OCI-M1 (cell line): ENCODE results near the gene CAMKMT.
"Not testable (repeated sequence)": the region's sequence is repeated elsewhere in the genome, so short reads cannot be mapped to it uniquely, and the experiment has no call there.

ENCODE experiments used
- DNase-seq: peaks from one replicate; lab custom pipeline; 2025; lab: John Stamatoyannopoulos, UW

The CAMKMT gene

GRCh38 chr2:44505664-44506063, 143.9 kb downstream of the CAMKMT start:
- not testable (repeated sequence) for DNase-seq

DNA sequence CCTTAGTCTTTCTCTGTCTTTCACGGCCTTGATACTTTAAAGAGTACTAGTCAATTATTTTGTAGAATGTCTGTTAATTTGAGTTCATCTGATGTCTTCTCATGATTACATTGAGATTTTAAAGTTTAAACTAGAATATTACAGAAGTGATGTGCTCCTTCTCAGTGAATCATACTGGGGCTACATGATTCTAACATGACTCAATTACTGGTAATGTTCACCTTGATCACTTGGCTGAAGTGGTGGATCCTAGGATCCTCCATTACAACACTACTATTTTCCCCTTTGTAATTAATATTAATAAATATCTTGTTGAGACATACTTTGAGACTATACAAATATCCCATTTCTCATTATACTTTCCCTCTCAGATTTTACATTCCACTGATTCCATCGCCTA, 148.5 kb downstream of the CAMKMT start:
- no peak for DNase-seq

GRCh38 chr2:44515416-44515815, 153.7 kb downstream of the CAMKMT start:
- no peak for DNase-seq

- DNase-seq, result no peak
Measured at GRCh38 chr2:44519026-44519425, 157.3 kb downstream of the CAMKMT start.

DNA sequence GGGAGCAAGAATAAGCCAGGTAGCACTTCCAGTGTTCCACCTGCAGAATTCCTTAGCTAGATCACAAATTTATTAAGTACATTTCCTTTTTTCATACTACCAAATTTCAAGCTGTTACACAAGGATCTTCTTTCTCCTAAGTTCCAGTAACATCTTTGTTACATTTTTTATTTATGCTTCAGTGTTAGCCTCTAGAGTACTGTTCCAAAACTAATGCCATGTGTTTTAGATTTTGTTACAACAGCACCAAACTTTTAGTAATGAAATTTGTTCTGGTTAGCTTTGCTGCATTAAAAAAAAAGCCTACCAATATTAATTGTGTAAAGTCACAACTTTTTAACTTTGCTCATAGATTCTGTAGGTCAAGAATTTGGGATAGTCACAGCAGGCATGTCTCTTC, 161.1 kb downstream of the CAMKMT start:
- DNase-seq, result no peak

DNA sequence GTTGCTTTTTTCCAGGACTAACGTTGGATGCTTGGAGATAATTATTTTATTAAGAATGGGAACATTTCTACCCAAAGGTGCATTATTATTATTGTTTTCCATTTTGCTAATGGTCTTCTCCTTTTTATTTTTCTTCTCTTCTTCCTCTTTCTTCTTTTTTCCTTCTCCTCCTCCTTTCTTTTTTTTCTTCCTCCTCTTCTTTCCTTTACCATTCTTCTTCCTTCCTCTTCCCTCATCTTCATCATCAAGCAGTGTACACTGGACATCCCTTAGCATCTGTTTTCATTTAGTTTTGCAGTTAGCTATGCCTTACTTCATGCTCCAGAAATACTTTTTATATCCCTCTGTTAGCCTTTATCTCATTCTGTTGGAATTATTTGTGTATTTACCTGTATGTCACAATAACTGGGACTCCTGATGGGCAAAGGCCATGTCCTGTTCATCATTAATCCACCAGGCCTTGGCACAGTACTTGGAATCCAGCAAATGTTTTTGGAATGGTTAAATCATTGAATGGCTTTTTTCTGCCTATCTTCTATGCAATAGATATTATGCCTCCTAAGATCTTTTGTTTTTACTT, 162.7 kb downstream of the CAMKMT start:
- DNase-seq, result no peak

- DNase-seq, result no peak
Measured at GRCh38 chr2:44526352-44526751, 164.6 kb downstream of the CAMKMT start.

DNA sequence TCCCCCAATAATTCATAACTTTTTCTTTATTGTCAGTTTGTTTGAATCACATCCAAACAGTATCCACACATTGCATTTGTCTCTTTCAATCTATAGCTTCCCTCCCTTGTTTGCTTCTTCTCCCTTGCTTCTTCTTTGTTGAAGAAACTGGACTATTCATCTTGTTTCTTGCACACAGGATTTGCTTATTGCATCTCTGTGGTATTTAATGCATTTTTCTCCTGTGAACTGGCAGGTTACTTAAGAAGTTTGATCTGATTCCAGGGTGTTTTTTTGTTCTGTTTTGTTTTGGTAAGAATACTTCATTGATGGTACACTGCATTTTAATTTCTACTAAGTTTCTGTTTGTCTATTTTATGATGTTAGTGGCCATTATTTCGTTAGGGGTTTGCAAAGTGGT, 166.8 kb downstream of the CAMKMT start:
- DNase-seq, result no peak

GRCh38 chr2:44529448-44529847, 167.7 kb downstream of the CAMKMT start:
- no peak for DNase-seq

DNA sequence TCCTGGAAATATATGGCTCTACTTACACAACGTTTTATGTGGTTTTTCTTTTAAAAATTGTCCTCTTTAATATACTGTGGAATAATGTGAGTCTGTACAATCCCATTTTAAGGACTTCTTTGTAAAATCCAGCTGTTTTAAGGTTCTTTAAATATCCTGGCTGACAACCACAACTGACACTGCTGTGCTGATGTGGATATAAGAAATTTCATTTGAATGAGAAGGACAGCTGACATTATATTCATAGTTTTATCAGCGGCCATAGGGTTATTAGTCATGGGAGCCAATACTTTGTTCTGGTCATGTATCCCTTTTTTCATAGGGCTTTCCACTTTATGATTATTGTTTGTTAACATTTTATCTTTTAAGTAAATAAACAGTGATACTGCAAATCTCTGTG, 169.5 kb downstream of the CAMKMT start:
- no peak for DNase-seq

DNA sequence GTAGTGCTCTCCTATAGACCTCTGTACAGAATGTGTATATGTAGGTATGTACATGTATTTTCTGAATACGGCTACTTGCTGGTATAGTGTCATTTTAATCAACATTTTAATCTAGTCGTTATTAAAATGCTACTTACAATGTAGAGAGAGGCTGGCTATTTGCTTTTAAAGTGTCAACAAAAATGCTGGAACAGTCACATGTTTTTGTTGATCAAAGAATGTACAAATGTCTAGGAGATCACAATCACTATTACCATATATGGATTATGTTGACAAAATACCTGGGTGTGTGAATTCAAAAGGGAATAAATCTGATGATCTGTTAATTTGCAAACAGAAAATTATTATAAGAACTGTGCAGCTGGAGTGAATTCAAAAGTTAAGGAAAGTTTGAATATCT, 170.3 kb downstream of the CAMKMT start:
- DNase-seq, result no peak

DNA sequence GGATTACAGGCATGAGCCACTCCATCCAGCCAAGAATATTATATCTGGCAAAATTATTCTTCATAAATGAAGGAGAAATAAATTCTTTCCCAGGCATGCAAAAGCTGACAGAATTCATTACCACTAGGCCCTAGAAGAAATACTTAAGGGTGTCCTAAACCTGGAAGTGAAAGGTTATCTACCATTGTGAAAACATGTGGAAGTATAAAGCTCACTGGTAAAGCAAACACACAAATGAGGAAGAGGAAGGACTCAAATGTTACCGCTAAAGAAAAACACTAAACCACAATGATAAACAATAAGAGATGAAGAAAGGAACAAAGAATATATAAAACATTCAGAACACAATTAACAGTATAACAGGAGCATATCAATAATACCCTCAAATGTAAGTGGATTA, 171.8 kb downstream of the CAMKMT start:
- peak; percentile 64 for DNase-seq

DNA sequence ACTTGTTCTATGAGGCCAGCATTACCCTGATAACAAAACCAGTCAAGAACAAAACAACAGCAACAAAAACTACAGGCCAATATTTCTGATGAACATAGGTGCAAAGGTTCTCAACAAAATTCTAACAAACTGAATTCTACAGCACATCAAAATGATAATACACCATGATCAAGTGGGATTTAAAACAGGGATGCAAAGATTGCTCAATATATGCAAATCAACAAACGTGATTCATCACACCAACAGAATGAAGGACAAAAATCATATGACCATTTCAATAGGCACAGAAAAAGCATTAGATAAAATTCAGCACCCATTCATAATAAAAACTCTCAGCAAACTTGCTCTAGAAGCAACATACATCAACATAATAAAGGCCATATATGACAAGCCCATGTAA, 173.6 kb downstream of the CAMKMT start:
- DNase-seq, result no peak

GRCh38 chr2:44537264-44537663, 175.5 kb downstream of the CAMKMT start:
- DNase-seq, result no peak

DNA sequence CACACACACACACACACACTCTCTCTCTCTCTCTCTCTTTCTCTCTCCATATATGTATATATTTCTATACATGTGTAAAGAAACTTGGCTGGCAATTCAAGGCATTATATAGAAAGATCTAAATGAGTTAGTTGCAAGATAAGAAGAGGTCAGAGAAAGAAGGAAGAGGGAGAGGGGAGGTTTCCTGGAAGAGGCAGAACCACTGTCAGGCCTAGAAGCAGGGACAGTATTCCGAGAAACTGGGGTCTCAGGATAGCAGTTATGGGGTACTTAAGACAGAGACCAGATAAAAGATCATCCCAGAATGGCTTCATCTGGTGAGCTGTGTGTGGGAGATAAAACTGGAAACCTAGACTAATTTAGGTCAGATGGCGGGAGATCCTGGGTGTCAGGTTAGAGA, 180.8 kb downstream of the CAMKMT start:
- peak; percentile 91 for DNase-seq

- peak; percentile 51 for DNase-seq
Measured at GRCh38 chr2:44543773-44544725, 182.3 kb downstream of the CAMKMT start.

DNA sequence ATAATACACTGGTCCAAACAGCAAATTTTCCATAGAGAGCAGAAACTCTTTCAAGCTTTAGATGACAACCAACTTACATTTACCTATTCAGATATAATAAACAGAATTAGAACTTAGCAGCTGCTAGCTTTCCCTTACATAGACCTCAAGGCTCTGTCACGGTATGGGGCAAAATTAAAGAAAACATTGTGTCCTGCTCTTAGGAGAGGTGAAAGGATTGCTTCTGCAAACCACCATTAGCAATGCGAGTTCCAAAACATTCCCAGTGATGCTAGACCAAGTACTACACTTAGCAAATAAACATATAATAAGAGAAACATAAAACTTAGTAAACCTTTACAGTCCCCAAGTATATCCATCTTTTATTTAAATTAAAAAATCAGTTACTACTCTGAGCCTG, 183.3 kb downstream of the CAMKMT start:
- peak; percentile 56 for DNase-seq

GRCh38 chr2:44546459-44547127, 184.8 kb downstream of the CAMKMT start:
- DNase-seq, result no peak

GRCh38 chr2:44547718-44548117, 186.0 kb downstream of the CAMKMT start:
- DNase-seq, result peak; percentile 84

- peak; percentile 42 for DNase-seq
Measured at GRCh38 chr2:44548221-44549098, 186.7 kb downstream of the CAMKMT start.

DNA sequence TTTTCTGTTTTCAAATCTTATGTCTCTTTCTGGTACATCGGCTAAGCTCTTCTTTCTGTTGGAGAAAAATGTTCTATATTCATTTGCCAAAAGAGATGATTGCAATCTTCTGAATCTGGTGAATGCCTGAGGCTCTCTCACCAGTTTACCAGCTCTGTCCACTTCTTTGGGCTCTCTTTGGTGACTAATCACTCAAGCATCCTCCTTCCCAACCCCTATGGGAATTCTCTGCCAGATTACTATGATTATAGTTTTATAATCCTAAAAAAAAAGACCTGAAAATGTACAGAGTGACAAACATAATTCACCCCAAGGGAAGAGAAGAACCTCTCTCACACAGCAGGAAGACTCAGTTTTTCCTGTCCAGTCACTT, 187.3 kb downstream of the CAMKMT start:
- DNase-seq, result no peak

- no peak for DNase-seq
Measured at GRCh38 chr2:44549856-44550255, 188.1 kb downstream of the CAMKMT start.
